Cerebellar cortex (tissue), 1 donor: ENCODE data around the gene SSC4D.

ENCODE experiments used
- DNase-seq: peaks from one replicate; pipeline ENCODE4 v3.0.0-alpha.2; 2015; ENCODE audit warnings: low spot score

Gene SSC4D

DNA sequence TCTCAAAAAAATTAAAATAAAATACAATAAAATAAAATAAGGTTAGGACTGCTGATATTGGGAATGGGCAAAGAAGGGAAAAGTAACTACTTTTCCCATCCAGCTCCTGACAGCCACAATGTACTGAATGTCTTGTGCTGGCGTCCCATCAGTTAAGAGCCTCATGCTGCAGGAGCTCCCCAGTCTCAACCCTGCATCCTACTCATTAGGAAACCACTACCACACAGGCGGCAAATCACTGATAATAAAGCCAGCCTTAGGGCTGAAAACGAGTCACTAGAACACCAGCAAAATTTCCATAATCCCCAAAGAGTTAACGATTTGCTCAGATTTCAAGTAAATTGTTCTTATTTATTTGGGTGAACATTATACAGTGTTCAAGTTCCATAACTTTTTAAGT, 55.0 kb downstream of the SSC4D start:
- DNase-seq, result no peak

- DNase-seq, result no peak
These were observed 55.8 kb downstream of the SSC4D start for GRCh38 chr7:76353744-76354143.

GRCh38 chr7:76352193-76352592, 57.3 kb downstream of the SSC4D start:
- no peak for DNase-seq

DNA sequence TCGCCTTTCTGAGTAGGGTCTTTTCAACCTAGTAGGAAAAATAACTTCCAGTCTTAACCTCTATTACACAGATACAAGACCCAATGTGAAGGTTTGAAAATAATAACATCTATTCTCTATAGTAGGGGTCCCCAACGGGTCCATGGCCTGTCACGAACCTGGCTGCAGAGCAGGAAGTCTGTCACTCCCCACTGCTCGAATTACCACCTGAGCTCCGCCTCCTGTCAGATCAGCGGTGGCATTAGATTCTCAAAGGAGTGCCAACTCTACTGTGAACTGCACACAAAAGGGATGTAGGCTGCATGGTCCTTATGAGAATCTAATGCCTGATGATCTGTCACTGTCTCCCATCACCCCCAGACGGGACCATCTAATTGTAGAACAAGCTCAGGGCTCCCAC, 58.1 kb downstream of the SSC4D start:
- no peak for DNase-seq

DNA sequence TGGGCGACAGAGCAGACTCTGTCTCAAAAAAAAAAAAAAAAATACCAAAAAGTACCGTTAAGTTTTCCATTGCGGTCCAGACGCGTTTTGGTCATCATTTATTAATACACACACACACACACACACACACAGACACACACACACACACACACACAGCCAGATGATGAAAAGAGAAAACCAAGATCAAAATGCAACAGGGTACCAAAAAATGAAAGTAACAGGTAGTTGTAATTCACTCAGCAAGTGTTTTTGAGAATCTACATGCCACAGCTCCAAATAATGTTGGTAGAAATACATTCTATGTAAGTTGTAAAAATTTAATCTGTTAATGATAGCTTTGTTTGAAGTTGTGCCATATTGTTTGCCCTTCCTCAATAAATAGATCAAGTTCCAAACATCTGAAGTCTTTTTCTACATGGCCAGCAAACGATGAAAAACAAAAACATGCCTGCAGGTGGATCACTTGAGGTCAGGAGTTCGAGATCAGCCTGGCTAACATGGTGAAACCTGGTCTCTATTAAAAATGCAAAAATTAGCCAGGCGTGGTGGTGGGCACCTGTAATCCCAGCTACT, 60.1 kb downstream of the SSC4D start:
- no peak for DNase-seq

- no peak for DNase-seq
These were observed 61.8 kb downstream of the SSC4D start for GRCh38 chr7:76347710-76348109.

GRCh38 chr7:76346778-76347177, 62.7 kb downstream of the SSC4D start:
- DNase-seq, result no peak

- DNase-seq, result no peak
These were observed 63.4 kb downstream of the SSC4D start for GRCh38 chr7:76346097-76346496.

GRCh38 chr7:76343931-76344321, 65.6 kb downstream of the SSC4D start:
- no peak for DNase-seq

DNA sequence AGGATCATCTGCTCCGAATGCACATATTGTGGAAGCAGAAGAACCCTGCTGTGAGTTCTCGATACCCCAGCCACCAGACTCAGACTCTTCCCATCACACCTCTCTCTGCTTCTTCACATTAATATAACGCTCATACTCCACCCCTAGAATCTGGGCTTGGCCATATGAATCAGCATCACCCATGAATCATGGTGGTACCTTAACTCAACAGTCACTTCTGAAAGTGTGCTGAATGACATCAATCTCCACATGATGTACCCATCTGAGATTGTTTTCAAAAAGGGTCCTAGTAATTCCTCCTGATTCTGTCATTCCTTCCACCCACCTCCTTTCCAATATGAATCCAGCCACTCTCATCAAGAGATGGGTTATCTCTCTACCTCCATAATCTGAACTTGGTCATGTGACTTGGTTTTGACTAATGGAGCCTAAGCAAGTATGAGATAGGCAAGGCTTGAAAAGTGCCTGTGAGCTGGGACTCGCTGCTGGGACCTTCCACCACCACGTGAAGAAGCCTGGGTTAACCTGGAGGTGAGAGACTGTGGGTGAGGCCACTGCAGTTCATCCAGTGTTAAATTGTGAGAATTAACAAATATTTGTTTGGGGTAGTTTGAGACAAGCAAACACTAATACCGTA, 66.1 kb downstream of the SSC4D start:
- DNase-seq, result no peak

DNA sequence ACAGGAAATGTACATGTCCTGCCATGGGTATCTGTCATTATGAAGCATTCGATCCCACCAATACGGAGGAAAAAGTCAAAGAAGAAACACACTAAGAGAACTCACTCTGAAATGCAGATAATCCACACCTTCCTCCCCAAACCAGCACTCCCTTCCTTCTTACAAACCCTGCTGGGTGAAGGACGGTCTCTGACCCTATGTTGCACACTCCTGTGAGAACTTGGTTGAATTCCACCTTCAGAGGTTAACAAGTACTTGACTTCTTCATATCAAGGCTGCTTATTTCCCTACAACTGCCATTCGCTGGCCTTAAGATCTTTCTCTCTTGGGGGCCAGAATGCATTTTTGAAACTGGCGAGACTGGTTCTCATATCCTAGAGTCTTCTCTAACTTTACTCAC, 67.3 kb downstream of the SSC4D start:
- no peak for DNase-seq

DNA sequence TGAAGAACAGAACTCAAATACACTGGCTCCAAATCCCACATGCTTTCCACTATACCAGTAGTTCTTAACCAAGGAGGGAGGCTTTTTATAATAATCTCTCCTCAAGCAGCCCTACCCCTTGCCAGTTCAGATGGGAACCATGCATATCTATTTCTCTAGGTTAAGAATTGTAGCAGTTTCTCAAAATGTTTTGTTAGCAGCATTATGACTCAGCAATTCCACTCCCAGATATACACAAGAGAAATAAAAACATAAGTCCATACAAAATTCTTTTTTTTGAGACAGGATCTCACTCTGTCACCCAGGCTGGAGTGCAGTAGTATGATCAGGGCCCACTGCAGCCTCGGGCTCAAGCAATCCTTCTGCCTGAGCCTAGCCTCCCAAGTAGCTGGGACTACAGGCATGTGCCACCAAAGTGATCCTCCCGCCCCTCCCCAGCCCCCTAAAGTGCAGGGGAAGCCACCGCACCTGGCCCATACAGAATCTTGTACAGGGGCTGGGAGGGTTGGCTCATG, 68.8 kb downstream of the SSC4D start:
- no peak for DNase-seq
